HepG2 (cell line): ENCODE results near the gene GATC. TPM values are rescaled to one million over a fixed set of nuclear protein-coding genes. Genes with fewer than 3 reads are reported as not detected.

Experiments
- GABPB1 ChIP-seq: IDR thresholded peaks from 2 replicates; pipeline ENCODE4 v1.6.1; 2016; ENCODE audit warnings: mild to moderate bottlenecking, missing genetic modification reagents, moderate library complexity, missing compliant biosample characterization
- HDAC6 ChIP-seq: fragments of 200-600 bp; sonication (generic); IDR thresholded peaks from 2 replicates; pipeline ENCODE4 v1.7.0; 2017; ENCODE audit warnings: mild to moderate bottlenecking, antibody characterized with exemption, low read length, low read depth
- HMG20B ChIP-seq: conservative IDR thresholded peaks from 2 replicates; pipeline ENCODE4 v1.6.1; 2016; ENCODE audit warnings: missing genetic modification reagents, missing compliant biosample characterization
- IKZF4 ChIP-seq: sonication (generic); formaldehyde crosslinking; IDR thresholded peaks from 2 replicates; pipeline ENCODE4 v1.5.1; 2020; ENCODE audit warnings: borderline replicate concordance, mild to moderate bottlenecking, low read depth, missing genetic modification reagents; ENCODE audit errors: not compliant biosample characterization
- KDM5B ChIP-seq: sonication (generic); formaldehyde crosslinking; IDR thresholded peaks from 2 replicates; pipeline ENCODE4 v1.4.0; 2020; ENCODE audit warnings: missing genetic modification reagents, mild to moderate bottlenecking, borderline replicate concordance
- MATR3 ChIP-seq: sonication (generic); formaldehyde crosslinking; IDR thresholded peaks from 2 replicates; pipeline ENCODE4 v1.4.0; 2020; ENCODE audit warnings: missing genetic modification reagents
- NR3C1 ChIP-seq: sonication (generic); formaldehyde crosslinking; IDR thresholded peaks from 2 replicates; pipeline ENCODE4 v1.4.0; 2020; ENCODE audit warnings: missing genetic modification reagents
- RBM39 ChIP-seq: fragments of 200-400 bp; formaldehyde crosslinking; IDR thresholded peaks from one replicate; pipeline ENCODE4 v1.6.1; 2018; ENCODE audit warnings: antibody characterized with exemption, mild to moderate bottlenecking, low read depth, low read length; ENCODE audit not compliant: poor library complexity, severe bottlenecking
- SMAD1 ChIP-seq: sonication (generic); formaldehyde crosslinking; IDR thresholded peaks from 2 replicates; pipeline ENCODE4 v1.4.0; 2020; ENCODE audit warnings: missing genetic modification reagents, low read depth, mild to moderate bottlenecking, borderline replicate concordance
- SNAPC2 ChIP-seq: sonication (generic); formaldehyde crosslinking; IDR thresholded peaks from 2 replicates; pipeline ENCODE4 v1.8.1; 2022; ENCODE audit warnings: mild to moderate bottlenecking, missing genetic modification reagents
- TCF7 ChIP-seq: sonication (generic); IDR thresholded peaks from 2 replicates; pipeline ENCODE4 v1.6.1; 2016; ENCODE audit warnings: antibody characterized with exemption, low read depth
- TEAD2 ChIP-seq: sonication (generic); formaldehyde crosslinking; IDR thresholded peaks from 2 replicates; pipeline ENCODE4 v1.9.0; 2021; ENCODE audit warnings: missing genetic modification reagents
- ZC3H4 ChIP-seq: sonication (generic); formaldehyde crosslinking; IDR thresholded peaks from 2 replicates; pipeline ENCODE4 v1.4.0; 2020; ENCODE audit warnings: missing genetic modification reagents, borderline replicate concordance
- ZFP36 ChIP-seq: fragments of 150-350 bp; IDR thresholded peaks from 2 replicates; pipeline ENCODE4 v1.6.1; 2018; ENCODE audit warnings: borderline replicate concordance, low read length, low read depth; ENCODE audit not compliant: partially characterized antibody
- ZIK1 ChIP-seq: sonication (generic); formaldehyde crosslinking; IDR thresholded peaks from 2 replicates; pipeline ENCODE4 v1.5.0; 2020; ENCODE audit warnings: mild to moderate bottlenecking, low read depth, missing genetic modification reagents, borderline replicate concordance
- ZMYM3 ChIP-seq: sonication (generic); formaldehyde crosslinking; IDR thresholded peaks from 2 replicates; pipeline ENCODE4 v1.5.1; 2020; ENCODE audit warnings: mild to moderate bottlenecking, missing genetic modification reagents
- ZNF335 ChIP-seq: sonication (generic); formaldehyde crosslinking; IDR thresholded peaks from 2 replicates; pipeline ENCODE4 v1.4.0; 2020; ENCODE audit warnings: missing genetic modification reagents
- ZNF468 ChIP-seq: sonication (generic); formaldehyde crosslinking; IDR thresholded peaks from 2 replicates; pipeline ENCODE4 v1.8.0; 2022; ENCODE audit warnings: mild to moderate bottlenecking, moderate library complexity, missing genetic modification reagents
- ZNF615 ChIP-seq: sonication (generic); formaldehyde crosslinking; IDR thresholded peaks from 2 replicates; pipeline ENCODE4 v1.5.0; 2020; ENCODE audit warnings: mild to moderate bottlenecking, missing genetic modification reagents, borderline replicate concordance
- polyA plus RNA-seq, 8 experiments: library from polyadenylated mRNA; depleted of rRNA in 3 of 8; stranded (reverse) in 7 of 8; unstranded in 1 of 8; fragments of >200 nt; fragmentation: Illumina TruSeq in 4 of 8; extraction: Trizol in 4 of 8; gene quantifications; 2 replicates each; pipeline versions ENCODE4 v1.2.1 to v1.2.3, GENCODE V29; 2011 to 2016; ENCODE audit warnings: low read depth in 4 of 8, missing spikeins in 1 of 8, mixed read lengths in 1 of 8; ENCODE audit not compliant: insufficient read depth in 1 of 8
- total RNA-seq, 5 experiments: library from RNA; depleted of rRNA; stranded (reverse); fragments of >200 nt; fragmentation: Illumina TruSeq; extraction: Trizol; gene quantifications; 2 replicates each; pipeline ENCODE4 v1.2.3, GENCODE V29; 2016; ENCODE audit warnings: low read depth in 1 of 5
- TF ChIP-seq, protein P1 (sequence below): sonication (generic); formaldehyde crosslinking; IDR thresholded peaks from 2 replicates; pipeline ENCODE4 v1.5.0; 2020; ENCODE audit warnings: missing genetic modification reagents
- TF ChIP-seq, protein P2 (sequence below): fragments of 450-650 bp; IDR thresholded peaks from 2 replicates; pipeline ENCODE4 v1.6.1; 2017
- TF ChIP-seq, protein P3 (sequence below): sonication (generic); formaldehyde crosslinking; IDR thresholded peaks from 2 replicates; pipeline ENCODE4 v1.8.1; 2023; ENCODE audit warnings: mild to moderate bottlenecking, moderate library complexity, missing genetic modification reagents
- TF ChIP-seq, protein P4 (sequence below): sonication (generic); formaldehyde crosslinking; IDR thresholded peaks from 2 replicates; pipeline ENCODE4 v1.4.0; 2020; ENCODE audit warnings: missing genetic modification reagents

GATC gene
- total and polyA plus RNA-seq, 2 of the 13 experiments (the other 11 are each of a cell fraction or from before 2014, with no cell fraction given), result 17.7 to 29.7 TPM

DNA sequence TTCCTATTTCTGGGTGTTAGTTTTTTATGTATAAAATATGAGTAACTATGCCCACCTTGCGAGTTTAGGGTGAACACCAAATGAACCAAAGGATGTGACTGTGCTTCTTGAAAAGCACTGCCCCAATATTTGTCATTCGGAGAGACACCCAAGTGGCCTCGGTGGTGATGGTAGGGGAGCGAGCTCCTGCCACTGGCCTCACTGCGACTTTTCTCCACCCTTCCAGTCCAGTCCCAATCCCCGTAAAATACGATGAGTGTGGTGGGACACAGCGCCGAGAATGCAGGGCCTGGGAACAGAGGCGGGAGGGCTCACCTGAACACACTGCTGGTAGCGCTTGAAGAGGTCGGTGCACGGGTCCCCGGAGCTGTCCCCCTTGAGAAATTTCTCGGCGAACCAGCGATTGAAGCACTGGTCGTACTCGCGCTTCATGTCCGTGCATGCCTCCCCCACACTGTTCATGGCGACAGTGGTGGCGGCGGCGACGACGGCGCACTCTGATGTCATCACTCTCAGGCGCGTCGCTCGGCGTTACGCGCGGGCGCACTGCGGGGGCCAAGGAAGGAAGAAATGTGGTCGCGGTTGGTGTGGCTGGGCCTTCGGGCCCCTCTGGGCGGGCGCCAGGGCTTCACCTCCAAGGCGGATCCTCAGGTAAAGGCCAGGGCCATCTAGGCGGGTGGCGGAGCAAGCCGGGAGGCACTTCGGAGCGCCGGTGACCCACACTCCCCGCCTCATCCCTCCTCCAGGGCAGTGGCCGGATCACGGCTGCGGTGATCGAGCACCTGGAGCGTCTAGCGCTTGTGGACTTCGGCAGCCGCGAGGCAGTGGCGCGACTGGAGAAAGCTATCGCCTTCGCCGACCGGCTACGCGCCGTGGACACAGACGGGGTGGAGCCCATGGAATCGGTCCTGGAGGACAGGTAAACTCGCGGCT lies at the start of gene GATC, which contains the start of gene TRIAP1 (continued):
- TF ChIP-seq IKZF4 (peak; percentile 86), ZMYM3 (CRISPR knock-in tag) (no peak), ZNF468 (0 out of 2 replicates have a peak, but pooled peaks have one; percentile 49), TEAD2 (CRISPR knock-in tag) (0 out of 2 replicates have a peak, but pooled peaks have one; percentile 19), NR3C1 (no peak), SNAPC2 (peak; percentile 80; the same call in 1 of the 2 replicates), MATR3 (CRISPR knock-in tag) (no peak), HDAC6 (no peak), SMAD1 (CRISPR knock-in tag) (peak; percentile 79; the same call in 1 of the 2 replicates), ZFP36 (no peak), TCF7 (no peak), GABPB1 (CRISPR knock-in tag) (peak; percentile 91), ZNF335 (CRISPR knock-in tag) (peak; percentile 78), HMG20B (CRISPR knock-in tag) (no peak; the same call in 1 of the 2 replicates), KDM5B (CRISPR knock-in tag) (peak; percentile 93), ZC3H4 (CRISPR knock-in tag) (no peak), ZIK1 (CRISPR knock-in tag) (peak; percentile 94), RBM39 (peak; percentile 63), ZNF615 (no peak)
- TF ChIP-seq, protein P1, sequence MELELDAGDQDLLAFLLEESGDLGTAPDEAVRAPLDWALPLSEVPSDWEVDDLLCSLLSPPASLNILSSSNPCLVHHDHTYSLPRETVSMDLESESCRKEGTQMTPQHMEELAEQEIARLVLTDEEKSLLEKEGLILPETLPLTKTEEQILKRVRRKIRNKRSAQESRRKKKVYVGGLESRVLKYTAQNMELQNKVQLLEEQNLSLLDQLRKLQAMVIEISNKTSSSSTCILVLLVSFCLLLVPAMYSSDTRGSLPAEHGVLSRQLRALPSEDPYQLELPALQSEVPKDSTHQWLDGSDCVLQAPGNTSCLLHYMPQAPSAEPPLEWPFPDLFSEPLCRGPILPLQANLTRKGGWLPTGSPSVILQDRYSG (CRISPR knock-in tag), result no peak
- TF ChIP-seq, protein P2, sequence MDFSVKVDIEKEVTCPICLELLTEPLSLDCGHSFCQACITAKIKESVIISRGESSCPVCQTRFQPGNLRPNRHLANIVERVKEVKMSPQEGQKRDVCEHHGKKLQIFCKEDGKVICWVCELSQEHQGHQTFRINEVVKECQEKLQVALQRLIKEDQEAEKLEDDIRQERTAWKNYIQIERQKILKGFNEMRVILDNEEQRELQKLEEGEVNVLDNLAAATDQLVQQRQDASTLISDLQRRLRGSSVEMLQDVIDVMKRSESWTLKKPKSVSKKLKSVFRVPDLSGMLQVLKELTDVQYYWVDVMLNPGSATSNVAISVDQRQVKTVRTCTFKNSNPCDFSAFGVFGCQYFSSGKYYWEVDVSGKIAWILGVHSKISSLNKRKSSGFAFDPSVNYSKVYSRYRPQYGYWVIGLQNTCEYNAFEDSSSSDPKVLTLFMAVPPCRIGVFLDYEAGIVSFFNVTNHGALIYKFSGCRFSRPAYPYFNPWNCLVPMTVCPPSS, result no peak
- TF ChIP-seq, protein P3, sequence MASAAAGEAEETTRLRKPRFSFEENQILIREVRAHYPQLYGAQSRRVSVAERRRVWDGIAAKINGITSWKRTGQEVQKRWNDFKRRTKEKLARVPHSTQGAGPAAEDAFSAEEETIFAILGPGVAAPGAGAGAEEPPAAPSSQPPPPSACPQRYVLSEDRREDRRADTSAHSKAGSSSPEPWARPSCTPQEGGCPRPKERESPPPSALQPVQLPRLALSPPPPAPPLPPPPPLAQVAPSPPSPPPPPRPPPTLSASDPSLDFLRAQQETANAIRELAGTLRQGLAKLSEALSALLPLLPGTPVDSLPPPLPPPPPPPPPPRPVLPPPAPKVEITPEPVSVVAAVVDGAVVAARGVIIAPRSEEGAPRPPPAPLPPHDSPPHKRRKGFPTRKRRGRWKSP (CRISPR knock-in tag), result peak; percentile 74; the same call in 1 of the 2 replicates
- TF ChIP-seq, protein P4, sequence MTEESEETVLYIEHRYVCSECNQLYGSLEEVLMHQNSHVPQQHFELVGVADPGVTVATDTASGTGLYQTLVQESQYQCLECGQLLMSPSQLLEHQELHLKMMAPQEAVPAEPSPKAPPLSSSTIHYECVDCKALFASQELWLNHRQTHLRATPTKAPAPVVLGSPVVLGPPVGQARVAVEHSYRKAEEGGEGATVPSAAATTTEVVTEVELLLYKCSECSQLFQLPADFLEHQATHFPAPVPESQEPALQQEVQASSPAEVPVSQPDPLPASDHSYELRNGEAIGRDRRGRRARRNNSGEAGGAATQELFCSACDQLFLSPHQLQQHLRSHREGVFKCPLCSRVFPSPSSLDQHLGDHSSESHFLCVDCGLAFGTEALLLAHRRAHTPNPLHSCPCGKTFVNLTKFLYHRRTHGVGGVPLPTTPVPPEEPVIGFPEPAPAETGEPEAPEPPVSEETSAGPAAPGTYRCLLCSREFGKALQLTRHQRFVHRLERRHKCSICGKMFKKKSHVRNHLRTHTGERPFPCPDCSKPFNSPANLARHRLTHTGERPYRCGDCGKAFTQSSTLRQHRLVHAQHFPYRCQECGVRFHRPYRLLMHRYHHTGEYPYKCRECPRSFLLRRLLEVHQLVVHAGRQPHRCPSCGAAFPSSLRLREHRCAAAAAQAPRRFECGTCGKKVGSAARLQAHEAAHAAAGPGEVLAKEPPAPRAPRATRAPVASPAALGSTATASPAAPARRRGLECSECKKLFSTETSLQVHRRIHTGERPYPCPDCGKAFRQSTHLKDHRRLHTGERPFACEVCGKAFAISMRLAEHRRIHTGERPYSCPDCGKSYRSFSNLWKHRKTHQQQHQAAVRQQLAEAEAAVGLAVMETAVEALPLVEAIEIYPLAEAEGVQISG, result peak; percentile 95
